Stimulated activated CD4-positive, alpha-beta T cell treated with anti-CD3 and anti-CD28 coated beads, TNF-alpha, amount 100 ng/mL, for 1 hour (primary cell): Measurements from ENCODE around the gene GLTP.

Experiments
- DNase-seq, 3 donors: peaks; one replicate each; pipeline ENCODE4 v3.0.0-alpha.2; 2020; ENCODE audit warnings: low read depth in 3 of 3, low spot score in 1 of 3

The GLTP gene

DNA sequence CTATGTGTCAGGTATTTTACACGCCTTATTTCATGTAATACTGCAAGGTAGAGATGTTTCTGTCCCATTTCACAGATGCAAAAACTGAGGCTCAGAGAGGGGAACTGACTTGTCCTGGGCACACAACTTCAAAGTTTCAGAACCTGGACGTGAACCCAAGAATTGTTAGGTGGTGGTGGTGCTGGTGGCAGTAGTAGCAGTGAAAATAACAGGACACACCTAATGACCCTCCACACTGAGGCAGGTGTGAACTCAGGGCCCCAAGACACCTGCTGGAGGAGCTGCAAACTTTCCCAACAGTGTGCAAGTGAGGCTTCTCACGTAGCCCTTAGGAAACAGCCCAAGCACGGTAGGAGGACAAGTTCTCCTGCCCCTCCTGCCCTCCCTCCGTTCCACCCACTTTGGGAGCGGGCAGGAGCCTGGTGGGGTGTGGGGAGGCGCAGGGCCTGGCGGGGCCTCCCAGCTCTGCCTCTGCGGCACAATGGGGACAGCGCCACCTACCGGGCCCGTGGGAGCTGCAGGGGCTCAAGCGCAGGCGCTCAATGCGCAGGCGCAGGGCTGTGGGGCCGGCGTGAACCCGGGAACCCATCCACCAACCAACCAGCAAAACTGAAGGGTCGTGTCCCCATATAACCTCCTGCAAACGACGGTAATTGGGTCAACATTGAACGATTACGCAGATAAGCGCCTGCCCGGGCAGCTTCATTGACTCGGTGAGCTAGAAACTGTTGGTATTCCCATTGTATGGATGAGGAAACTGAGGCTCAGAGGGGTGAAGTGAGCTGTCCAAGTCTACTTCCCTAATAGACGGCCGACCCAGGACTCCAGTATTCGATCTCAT is 35.1 kb downstream of the GLTP start:
- peak; percentile 62 to 92 (median 79) for DNase-seq

- no peak for DNase-seq
Measured at GRCh38 chr12:109844091-109844490, 36.2 kb downstream of the GLTP start.

GRCh38 chr12:109842021-109842420 is 38.3 kb downstream of the GLTP start:
- no peak for DNase-seq

DNA sequence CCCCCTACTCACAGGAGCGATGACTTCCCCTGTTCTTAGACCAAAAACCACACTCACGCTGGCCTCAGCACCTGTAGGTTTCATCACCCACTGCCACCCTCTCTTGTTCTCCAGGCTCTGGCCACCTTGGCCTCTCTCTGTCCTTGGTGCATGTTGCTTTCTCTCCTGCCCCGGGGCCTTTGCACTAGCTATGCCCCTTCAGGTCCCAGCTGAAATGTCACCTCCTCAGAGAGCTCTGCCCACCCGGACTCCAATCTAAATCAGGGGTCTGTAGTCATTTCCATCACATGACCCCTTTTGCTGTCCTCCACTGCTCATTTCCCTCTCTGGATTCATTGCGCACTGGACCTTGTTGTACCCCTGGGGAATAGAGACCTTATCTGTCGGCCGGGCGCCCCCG is 39.0 kb downstream of the GLTP start:
- DNase-seq, result no peak

DNA sequence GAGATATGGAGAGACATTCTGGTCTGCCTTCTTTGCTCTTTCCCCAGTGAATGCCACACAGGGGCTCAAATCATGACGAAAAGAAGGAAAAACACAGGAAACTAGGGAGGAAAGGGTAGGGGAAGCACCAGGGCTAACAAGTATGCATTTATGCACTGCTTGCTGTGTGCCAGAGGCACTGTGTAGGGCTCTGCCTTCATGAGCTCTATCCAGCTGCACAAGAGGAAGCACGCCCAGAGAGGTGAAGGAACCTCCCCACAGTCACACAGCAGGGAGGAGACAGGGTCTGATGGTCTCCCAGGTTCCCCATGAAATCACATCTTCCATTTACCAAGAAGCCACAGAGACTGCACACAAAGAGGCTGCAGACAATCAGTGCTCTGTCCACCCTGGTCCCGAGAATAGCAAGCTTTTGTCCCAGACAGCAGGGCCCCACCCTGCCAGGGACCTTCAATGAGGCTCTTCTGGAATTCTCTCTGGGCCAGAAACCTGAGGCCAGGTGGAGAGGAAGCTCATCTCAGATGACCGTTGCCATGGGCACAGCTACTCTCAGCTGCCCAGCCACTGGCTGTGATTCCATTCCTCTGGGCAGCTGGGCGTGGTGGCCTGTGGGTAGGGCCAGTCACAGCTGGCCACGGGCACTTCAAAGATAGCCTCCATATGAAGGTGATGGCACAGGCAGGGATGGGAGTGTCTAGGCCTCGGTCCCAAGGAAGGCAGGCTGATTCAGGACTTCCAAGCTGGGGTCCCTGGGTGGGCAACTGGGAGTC is 39.9 kb downstream of the GLTP start:
- no peak for DNase-seq

- no peak for DNase-seq
Measured at GRCh38 chr12:109839444-109839843, 40.9 kb downstream of the GLTP start.

GRCh38 chr12:109836916-109837315 is 43.4 kb downstream of the GLTP start:
- DNase-seq, result no peak

DNA sequence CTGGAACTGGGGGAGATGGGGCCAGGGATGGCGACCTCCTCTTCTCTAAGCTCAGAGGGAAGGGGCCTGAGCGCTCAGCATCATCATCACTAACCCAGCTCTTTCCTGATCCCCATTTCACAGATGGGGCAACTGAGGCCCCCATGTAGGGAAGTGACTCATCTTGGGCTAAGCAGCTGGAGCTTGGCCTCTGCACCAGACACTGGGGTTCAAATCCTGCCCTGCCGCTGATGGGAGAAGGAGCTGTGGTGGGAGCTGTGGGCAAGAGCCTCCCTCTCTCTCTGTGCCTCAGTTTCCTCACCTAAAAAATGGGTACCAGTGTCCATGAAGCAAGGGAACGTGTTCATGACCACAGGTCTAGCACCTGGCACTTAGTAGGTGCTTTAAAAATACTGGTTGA is 44.5 kb downstream of the GLTP start:
- DNase-seq, result no peak

- no peak for DNase-seq
Measured at GRCh38 chr12:109833307-109834189, 46.8 kb downstream of the GLTP start, which contains the start of gene TRPV4. TRPV4 (minus strand) TSS chr12:109833398; CDS start chr12:109814796, 18,602 bp downstream.

DNA sequence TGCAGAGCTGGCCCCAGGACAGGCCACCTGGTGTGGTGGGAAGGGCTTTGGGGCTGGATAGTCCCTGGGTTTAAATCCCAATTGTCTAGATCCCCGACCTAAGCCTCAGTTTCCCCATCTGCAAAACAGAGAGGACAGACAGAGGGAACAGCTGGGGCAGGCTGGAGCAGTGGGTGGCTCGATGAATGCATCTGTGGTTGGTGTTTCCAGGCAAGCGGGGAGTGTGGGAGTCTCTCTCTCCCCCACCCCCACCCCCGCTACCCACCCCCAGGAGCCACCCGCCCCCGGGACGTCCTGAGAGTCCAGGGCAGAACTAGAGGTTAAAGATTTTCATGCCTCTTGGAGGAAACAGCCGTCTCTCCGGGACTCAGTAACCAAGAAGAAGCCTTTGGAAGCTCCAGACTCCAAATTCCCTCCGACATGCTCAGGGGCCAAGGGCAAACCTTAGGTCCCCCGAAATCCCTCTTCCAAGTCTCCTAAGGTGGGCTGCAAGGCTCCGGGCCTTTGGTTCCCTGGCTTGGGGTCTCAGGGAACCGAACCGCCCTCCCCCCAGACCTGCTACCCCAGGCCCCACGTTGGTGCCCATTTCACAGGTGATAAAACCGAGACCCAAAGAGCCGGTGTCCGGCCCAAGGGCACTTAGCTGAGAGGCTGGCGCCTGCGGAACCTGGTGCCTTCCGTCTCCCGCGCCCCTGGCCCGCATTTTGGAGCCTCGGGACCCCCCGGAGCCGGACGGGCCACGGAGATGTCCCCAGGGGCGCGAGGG is 47.6 kb downstream of the GLTP start:
- DNase-seq, result no peak

- DNase-seq, result no peak
Measured at GRCh38 chr12:109831929-109832328, 48.4 kb downstream of the GLTP start.

DNA sequence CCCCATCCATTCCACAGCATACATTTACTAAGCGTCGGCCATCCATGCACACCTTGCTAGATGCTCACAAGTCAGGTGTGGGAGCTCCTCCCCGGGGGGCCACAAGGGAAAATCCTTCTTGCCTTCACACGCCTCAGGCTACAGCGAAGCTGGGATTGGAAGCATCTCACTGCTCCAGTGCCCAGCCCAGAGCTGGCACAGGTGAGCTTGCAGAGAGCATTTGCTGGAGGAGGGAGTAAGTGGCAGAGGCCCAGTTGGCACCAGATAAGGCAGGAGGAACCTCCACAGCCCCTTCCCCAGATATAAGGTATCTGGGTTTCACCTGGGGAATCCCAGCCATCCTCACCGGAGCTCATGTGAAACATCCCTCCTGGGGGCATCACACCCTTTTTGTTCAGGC is 49.0 kb downstream of the GLTP start:
- DNase-seq, result no peak

GRCh38 chr12:109830718-109831117 is 49.6 kb downstream of the GLTP start:
- no peak for DNase-seq

DNA sequence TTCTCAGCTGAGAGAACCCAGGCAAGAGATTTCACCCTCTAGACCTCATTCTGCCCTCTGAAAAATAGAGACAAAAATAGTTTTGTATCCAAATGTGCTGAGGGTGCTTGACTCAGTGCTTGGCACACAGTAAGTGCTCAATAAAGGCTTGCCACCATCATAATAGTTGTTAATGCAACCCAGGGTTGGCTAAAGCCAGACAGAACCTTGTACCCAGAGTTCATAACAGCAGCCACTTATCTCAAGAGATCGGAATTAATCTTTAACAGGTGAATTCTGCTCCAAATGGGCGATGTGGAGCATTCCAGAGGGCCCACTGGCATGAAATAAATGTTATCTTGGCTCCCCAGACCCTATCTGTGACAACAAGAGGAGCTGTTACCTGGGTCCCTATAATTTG is 50.1 kb downstream of the GLTP start:
- DNase-seq, result no peak

DNA sequence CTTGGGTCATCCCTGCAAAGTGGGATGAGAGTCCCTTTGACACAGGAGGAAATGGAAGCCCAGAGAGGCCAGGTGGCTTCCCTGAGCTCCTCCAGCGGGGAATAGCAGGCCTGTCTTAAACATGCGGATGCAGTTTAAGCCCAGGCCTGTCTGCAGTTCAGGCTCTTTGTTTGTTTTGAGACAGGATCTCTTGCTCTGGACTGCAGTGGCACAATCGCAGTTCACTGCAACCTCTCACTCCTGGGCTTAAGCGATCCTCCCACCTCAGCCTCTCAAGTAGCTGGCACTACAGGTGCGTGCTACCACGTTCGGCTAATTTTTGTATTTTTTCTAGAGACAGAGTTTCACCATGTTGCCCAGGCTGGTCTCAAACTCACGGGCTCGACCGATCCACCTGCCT is 50.7 kb downstream of the GLTP start:
- DNase-seq, result no peak

- no peak for DNase-seq
Measured at GRCh38 chr12:109828754-109829511, 51.4 kb downstream of the GLTP start.

DNA sequence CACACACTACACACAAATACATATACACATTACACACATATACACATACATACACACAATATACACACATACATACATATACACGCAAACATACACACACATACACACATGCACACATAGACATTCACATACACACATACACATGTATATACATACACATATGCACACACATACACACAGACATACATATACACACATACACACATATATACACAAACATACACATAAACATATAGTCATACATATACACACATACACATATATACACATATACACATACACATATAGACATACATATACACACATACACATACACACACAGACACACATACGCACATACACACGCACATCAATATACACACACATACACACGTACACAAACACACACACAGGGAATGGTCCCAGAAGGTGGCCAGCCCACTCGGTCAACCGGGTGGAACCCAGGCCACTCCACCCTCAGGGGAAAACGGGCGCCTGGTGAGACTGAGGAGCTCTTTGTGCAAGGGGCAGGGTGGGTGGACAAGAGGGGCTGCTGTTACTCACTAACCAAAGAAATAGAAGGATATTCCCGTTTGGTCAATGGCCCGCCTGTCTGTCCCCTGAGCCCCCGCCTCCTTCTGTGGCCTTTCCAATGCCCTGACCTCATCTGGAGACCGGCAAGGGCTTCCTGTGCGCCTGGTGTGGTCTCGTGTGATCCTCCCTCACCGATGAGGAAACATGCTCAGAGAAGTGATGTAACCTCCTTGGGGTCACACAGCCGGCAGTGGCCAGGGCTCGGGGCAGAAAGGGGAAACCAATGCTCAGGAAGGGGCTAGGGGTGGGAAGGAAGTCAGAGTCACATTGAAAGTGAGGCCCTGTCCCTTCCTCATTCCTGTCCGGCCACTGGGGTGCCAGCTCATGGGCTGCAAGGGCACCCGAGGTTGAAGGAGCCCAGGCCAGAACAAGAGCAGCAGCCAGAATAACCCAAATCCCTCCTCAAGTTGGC is 52.5 kb downstream of the GLTP start:
- no peak for DNase-seq

DNA sequence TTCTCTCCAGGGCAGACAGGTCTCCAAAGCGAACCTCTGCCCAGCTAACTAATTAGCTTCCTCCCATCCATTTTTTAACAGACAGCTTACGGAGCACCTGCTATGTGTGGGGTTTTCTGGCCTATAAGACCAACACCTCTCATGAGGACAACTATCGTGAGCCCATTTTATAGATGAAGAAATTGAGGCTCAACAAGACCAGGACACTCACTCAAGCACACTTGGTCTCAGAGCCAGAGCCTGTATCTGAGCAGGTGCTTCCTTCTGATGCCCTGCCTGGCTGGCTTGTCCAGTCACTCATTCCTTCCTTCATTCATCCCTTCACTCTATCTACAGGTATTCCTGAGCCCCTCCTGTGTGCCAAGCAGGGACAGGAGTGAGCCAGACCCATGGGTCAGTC is 53.3 kb downstream of the GLTP start:
- DNase-seq, result no peak

- no peak for DNase-seq
Measured at GRCh38 chr12:109824731-109825130, 55.6 kb downstream of the GLTP start.
